Lung (tissue), 12 donors: ENCODE results near the gene HPCAL4. TPM values are rescaled to one million over a fixed set of nuclear protein-coding genes. Genes with fewer than 3 reads are reported as not detected.

Experiments used
- ATAC-seq: fragments of 200-7000 bp; cut with Tn5 transposase; one replicate; pipeline ENCODE4 v1.9.1; 2020; ENCODE audit warnings: moderate number of reproducible peaks; ENCODE audit not compliant: insufficient read depth, low FRiP score
- DNase-seq, 3 donors: peaks; one replicate each; pipeline ENCODE4 v3.0.0-alpha.2; 2013 to 2017
- H3K27ac ChIP-seq, 2 donors: one replicate each; pipeline ENCODE4 v1.5.1; 2013; ENCODE audit warnings: mild to moderate bottlenecking in 2 of 2, moderate library complexity in 2 of 2, control low read depth in 1 of 2, inconsistent platforms in 1 of 2, low read depth in 1 of 2, low read length in 1 of 2
- H3K27me3 ChIP-seq, 3 donors: one replicate each; pipeline ENCODE4 v1.5.1; 2013; ENCODE audit warnings: low read length in 2 of 3; ENCODE audit not compliant: control insufficient read depth in 3 of 3, insufficient read depth in 3 of 3
- H3K36me3 ChIP-seq, 4 donors: one replicate each; pipeline ENCODE4 v1.5.1; 2013; ENCODE audit warnings: low read length in 4 of 4, mild to moderate bottlenecking in 1 of 4, moderate library complexity in 1 of 4; ENCODE audit not compliant: control insufficient read depth in 4 of 4, insufficient read depth in 4 of 4
- H3K4me1 ChIP-seq, 5 donors: one replicate each; pipeline ENCODE4 v1.5.1; 2013; ENCODE audit warnings: low read length in 5 of 5, mild to moderate bottlenecking in 2 of 5, moderate library complexity in 1 of 5; ENCODE audit not compliant: control insufficient read depth in 5 of 5, insufficient read depth in 5 of 5
- H3K4me3 ChIP-seq: one replicate; pipeline ENCODE4 v1.5.1; 2013; ENCODE audit warnings: mild to moderate bottlenecking, control low read depth, moderate library complexity
- H3K9ac ChIP-seq, 2 donors: one replicate each; pipeline ENCODE4 v1.5.1; 2013; ENCODE audit warnings: low read length in 2 of 2, control low read depth in 1 of 2; ENCODE audit not compliant: insufficient read depth in 1 of 2
- H3K9me3 ChIP-seq, 4 donors: one replicate each; pipeline ENCODE4 v1.5.1; 2013; ENCODE audit warnings: low read length in 3 of 4, mild to moderate bottlenecking in 1 of 4, moderate library complexity in 1 of 4; ENCODE audit not compliant: control insufficient read depth in 4 of 4, insufficient read depth in 3 of 4
- WGBS, 2 donors: extraction: QIAGEN DNeasy Blood & Tissue Kit; methylation state at CpG; one replicate each; pipeline ENCODE4 v1.1.7; 2013; 5-methylcytosine and 5-hydroxymethylcytosine counted together
- polyA plus RNA-seq, 2 donors: library from polyadenylated mRNA; stranded (reverse); fragments of 200-250 nt; gene quantifications; one replicate each; pipeline ENCODE4 v1.2.1, GENCODE V29; 2013
- total RNA-seq, 2 donors: library from RNA; depleted of rRNA in 1 of 2; stranded (reverse); fragments of >200 nt in 1 of 2; gene quantifications; one replicate each; pipeline ENCODE4 v1.2.1, GENCODE V29; 2014 to 2021
- TF ChIP-seq, protein P1 (sequence below): IDR thresholded peaks from 2 replicates; pipeline ENCODE4 v1.5.1; 2012; ENCODE audit warnings: mild to moderate bottlenecking; ENCODE audit errors: control extremely low read depth, extremely low read depth
- donor health status: control.
- donor health status: control.
- donor health status: Bipolar disorder and iron deficiency.
- donor health status: healthy.
- donor health status: DM: yes; HTN: yes; CAD: no.

The HPCAL4 gene
- total and polyA plus RNA-seq, 4 donors = 0.08 to 0.43 (median 0.17) TPM

DNA sequence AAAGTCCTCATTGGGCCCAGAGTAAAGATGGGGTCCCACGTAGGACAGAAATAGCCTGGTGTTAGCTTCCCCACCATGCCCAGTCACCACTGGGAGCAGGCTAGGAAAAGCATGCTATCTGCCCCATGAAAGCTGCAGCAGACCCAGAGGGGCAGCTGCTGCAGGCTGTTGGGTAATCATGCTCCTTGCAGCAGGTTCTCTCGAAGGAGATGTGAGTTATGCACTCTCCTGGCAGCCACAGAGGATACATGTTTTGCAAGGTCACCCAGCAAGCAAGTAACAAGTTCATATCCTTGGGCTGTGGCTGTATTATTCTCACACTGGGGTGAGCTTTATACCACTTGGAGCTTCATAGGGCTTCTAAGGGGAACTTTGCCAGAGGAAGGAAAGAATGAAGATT, 42.7 kb downstream of the HPCAL4 start:
- Histone ChIP-seq H3K36me3 (no peaks in the 10 kb centered on the region), H3K4me3 (no peak overlapping the region), H3K4me1 (peaks cover 0 to 10% (median 5%) of the 10 kb centered on the region in 5 donors), H3K27me3 (no peaks in the 10 kb centered on the region), H3K9ac (no peak overlapping the region), H3K27ac (no peak overlapping the region), H3K9me3 (no peaks in the 10 kb centered on the region)
- ATAC-seq (no peak), DNase-seq (no peak)
- WGBS, 2 donors = 59 to 66% methylated on average over 2 of the region's 2 CpGs
- TF ChIP-seq, protein P1, sequence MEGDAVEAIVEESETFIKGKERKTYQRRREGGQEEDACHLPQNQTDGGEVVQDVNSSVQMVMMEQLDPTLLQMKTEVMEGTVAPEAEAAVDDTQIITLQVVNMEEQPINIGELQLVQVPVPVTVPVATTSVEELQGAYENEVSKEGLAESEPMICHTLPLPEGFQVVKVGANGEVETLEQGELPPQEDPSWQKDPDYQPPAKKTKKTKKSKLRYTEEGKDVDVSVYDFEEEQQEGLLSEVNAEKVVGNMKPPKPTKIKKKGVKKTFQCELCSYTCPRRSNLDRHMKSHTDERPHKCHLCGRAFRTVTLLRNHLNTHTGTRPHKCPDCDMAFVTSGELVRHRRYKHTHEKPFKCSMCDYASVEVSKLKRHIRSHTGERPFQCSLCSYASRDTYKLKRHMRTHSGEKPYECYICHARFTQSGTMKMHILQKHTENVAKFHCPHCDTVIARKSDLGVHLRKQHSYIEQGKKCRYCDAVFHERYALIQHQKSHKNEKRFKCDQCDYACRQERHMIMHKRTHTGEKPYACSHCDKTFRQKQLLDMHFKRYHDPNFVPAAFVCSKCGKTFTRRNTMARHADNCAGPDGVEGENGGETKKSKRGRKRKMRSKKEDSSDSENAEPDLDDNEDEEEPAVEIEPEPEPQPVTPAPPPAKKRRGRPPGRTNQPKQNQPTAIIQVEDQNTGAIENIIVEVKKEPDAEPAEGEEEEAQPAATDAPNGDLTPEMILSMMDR = no peak

DNA sequence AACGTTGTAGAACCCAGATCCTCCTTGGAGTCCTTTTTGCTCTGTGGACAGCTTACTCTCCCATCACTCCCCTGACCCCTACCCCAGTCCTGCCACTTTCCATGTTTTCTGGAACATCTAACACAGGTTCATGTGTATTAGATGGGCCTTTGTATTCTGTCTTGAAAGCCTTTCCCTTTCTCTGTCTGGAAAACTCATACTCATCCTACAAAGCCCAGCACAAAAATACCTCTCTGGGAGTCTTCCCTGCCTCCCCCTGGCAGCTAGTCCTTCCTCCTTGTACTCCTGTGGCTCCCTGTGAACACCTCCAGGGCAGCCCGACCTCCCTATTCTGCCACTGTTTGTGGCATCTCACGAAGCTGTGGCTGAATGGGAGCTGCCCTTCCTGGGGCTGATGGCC, 44.0 kb downstream of the HPCAL4 start:
- H3K4me1 ChIP-seq = peaks cover 0 to 10% (median 5%) of the 10 kb centered on the region in 5 donors
- no peak for ATAC-seq
- H3K4me3 ChIP-seq = no peak overlapping the region
- H3K9ac ChIP-seq = no peak overlapping the region
- H3K27ac ChIP-seq = peak overlapping the region in 1 of 2 donors; percentile 43
- H3K27me3 ChIP-seq = no peaks in the 10 kb centered on the region
- no peaks in the 10 kb centered on the region for H3K36me3 ChIP-seq
- WGBS, 2 donors = 77 to 83% methylated on average over 3 of the region's 3 CpGs
- TF ChIP-seq, protein P1 = no peak
- H3K9me3 ChIP-seq = no peaks in the 10 kb centered on the region
- DNase-seq = no peak

DNA sequence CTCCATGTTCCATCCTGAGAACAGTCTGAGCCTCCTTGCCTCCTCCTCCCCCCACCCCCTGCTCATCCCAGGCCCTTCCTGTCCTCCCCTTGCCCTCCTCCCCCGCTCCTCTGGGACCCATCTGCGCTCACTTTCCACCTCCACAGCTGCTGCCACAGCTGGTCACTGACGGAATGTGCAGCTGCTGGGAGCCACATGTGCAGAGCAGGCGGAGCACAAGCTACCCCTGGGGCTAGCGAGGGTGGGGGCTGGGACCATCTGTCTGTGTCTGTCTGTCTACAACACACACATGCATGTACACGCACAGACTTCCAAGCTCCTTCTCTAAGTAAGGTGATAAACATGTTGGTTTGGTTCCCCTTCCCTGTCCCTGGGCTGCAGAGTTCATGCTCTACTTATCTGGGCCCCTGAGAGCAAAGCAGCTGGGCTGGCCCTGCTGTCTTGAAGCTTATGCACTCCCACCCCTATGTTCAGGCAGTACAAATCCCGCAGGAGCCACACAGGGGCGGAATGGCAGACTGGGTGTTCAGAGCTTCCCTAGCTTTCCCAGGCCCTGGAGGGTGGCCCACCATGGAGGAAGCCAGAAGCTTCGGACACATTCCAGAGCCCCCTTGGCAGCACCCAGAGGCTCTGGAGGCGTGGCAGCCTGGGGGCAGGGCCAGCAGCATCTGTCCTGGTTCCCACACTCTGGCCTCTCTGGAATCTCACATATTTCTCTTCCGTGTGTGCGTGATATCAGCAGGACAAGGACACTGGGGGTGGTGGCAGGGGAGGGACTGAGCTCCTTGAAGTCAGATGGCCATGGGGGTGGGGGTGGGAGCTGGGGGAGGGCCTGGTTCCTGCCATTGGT, 44.8 kb downstream of the HPCAL4 start:
- Histone ChIP-seq H3K36me3 (no peaks in the 10 kb centered on the region), H3K9me3 (no peaks in the 10 kb centered on the region), H3K9ac (no peak overlapping the region), H3K4me1 (peaks cover 0 to 10% (median 5%) of the 10 kb centered on the region in 5 donors), H3K4me3 (no peak overlapping the region), H3K27ac (peak overlapping the region in 1 of 2 donors; percentile 43), H3K27me3 (no peaks in the 10 kb centered on the region)
- ATAC-seq = no peak
- peak; percentile 79 to 82 (median 80) for DNase-seq
- TF ChIP-seq, protein P1 = no peak
- WGBS, 2 donors = 66 to 77% methylated on average over 12 of the region's 12 CpGs
